ENCODE data around the gene SLC25A22.

Gene SLC25A22

GRCh38 chr11:798093-798713, at the start of gene SLC25A22:
Gene SLC25A22 (minus strand): TSS chr11:798281. CDS start chr11:795006, 3,275 bp downstream.
- H3K4me1 ChIP-seq (ENCODE audit: control insufficient read depth, insufficient read depth, low read length) = peaks cover 33% of the 10 kb centered on the region
- H3K4me3 ChIP-seq (ENCODE audit: low read length in 2 of 2) = peak within 1 kb of the TSS; percentile 81 to 85
- no peaks in the 10 kb centered on the region for H3K9me3 ChIP-seq (ENCODE audit: control insufficient read depth in 2 of 2, low read length in 2 of 2)
- H3K36me3 ChIP-seq (ENCODE audit: control insufficient read depth in 2 of 2, insufficient read depth in 2 of 2, low read length in 2 of 2) = peaks cover 0 to 2% of the 10 kb centered on the region in 2 donors
- H3K27me3 ChIP-seq (ENCODE audit: control insufficient read depth in 1 of 2, insufficient read depth in 2 of 2, low read length in 2 of 2) = no peaks in the 10 kb centered on the region
- peak within 1 kb of the TSS; percentile 49 to 58 for H3K9ac ChIP-seq (ENCODE audit: low read length in 2 of 2)
- H3K27ac ChIP-seq (ENCODE audit: low read length) = peak within 1 kb of the TSS; percentile 82

GRCh38 chr11:847876-848275, 49.8 kb upstream of the SLC25A22 start:
- no peak overlapping the region for H3K4me3 ChIP-seq (ENCODE audit: low read length in 2 of 2)
- peaks cover 5 to 22% of the 10 kb centered on the region in 2 donors for H3K27me3 ChIP-seq (ENCODE audit: control insufficient read depth in 1 of 2, insufficient read depth in 2 of 2, low read length in 2 of 2)
- no peaks in the 10 kb centered on the region for H3K9me3 ChIP-seq (ENCODE audit: control insufficient read depth in 2 of 2, low read length in 2 of 2)
- H3K9ac ChIP-seq (ENCODE audit: low read length in 2 of 2) = no peak overlapping the region
- no peak overlapping the region for H3K27ac ChIP-seq (ENCODE audit: low read length)
- H3K36me3 ChIP-seq (ENCODE audit: control insufficient read depth in 2 of 2, insufficient read depth in 2 of 2, low read length in 2 of 2) = no peaks in the 10 kb centered on the region
- peaks cover 66% of the 10 kb centered on the region for H3K4me1 ChIP-seq (ENCODE audit: control insufficient read depth, insufficient read depth, low read length)

GRCh38 chr11:846496-847098, 48.5 kb upstream of the SLC25A22 start:
- no peak overlapping the region for H3K9ac ChIP-seq (ENCODE audit: low read length in 2 of 2)
- no peak overlapping the region for H3K4me3 ChIP-seq (ENCODE audit: low read length in 2 of 2)
- no peak overlapping the region for H3K27ac ChIP-seq (ENCODE audit: low read length)
- peaks cover 5 to 22% of the 10 kb centered on the region in 2 donors for H3K27me3 ChIP-seq (ENCODE audit: control insufficient read depth in 1 of 2, insufficient read depth in 2 of 2, low read length in 2 of 2)
- no peaks in the 10 kb centered on the region for H3K9me3 ChIP-seq (ENCODE audit: control insufficient read depth in 2 of 2, low read length in 2 of 2)
- no peaks in the 10 kb centered on the region for H3K36me3 ChIP-seq (ENCODE audit: control insufficient read depth in 2 of 2, insufficient read depth in 2 of 2, low read length in 2 of 2)
- peaks cover 66% of the 10 kb centered on the region for H3K4me1 ChIP-seq (ENCODE audit: control insufficient read depth, insufficient read depth, low read length)

- Histone ChIP-seq H3K9ac (ENCODE audit: low read length in 2 of 2) (no peak overlapping the region), H3K4me3 (ENCODE audit: low read length in 2 of 2) (no peak overlapping the region), H3K27ac (ENCODE audit: low read length) (peak overlapping the region; percentile 62), H3K36me3 (ENCODE audit: control insufficient read depth in 2 of 2, insufficient read depth in 2 of 2, low read length in 2 of 2) (peaks cover 0 to 2% of the 10 kb centered on the region in 2 donors), H3K4me1 (ENCODE audit: control insufficient read depth, insufficient read depth, low read length) (peaks cover 66% of the 10 kb centered on the region), H3K27me3 (ENCODE audit: control insufficient read depth in 1 of 2, insufficient read depth in 2 of 2, low read length in 2 of 2) (peaks cover 5 to 22% of the 10 kb centered on the region in 2 donors), H3K9me3 (ENCODE audit: control insufficient read depth in 2 of 2, low read length in 2 of 2) (no peaks in the 10 kb centered on the region)
Measured at GRCh38 chr11:845872-846495, 47.9 kb upstream of the SLC25A22 start.

GRCh38 chr11:844693-845644, 46.9 kb upstream of the SLC25A22 start:
- Histone ChIP-seq H3K9me3 (ENCODE audit: control insufficient read depth in 2 of 2, low read length in 2 of 2) (no peaks in the 10 kb centered on the region), H3K27me3 (ENCODE audit: control insufficient read depth in 1 of 2, insufficient read depth in 2 of 2, low read length in 2 of 2) (peaks cover 5 to 18% of the 10 kb centered on the region in 2 donors), H3K36me3 (ENCODE audit: control insufficient read depth in 2 of 2, insufficient read depth in 2 of 2, low read length in 2 of 2) (peaks cover 2 to 7% of the 10 kb centered on the region in 2 donors), H3K9ac (ENCODE audit: low read length in 2 of 2) (peak overlapping the region in 1 of 2 donors; percentile 38), H3K27ac (ENCODE audit: low read length) (peak overlapping the region; percentile 62), H3K4me1 (ENCODE audit: control insufficient read depth, insufficient read depth, low read length) (peaks cover 69% of the 10 kb centered on the region), H3K4me3 (ENCODE audit: low read length in 2 of 2) (peak overlapping the region in 1 of 2 donors; percentile 92)

GRCh38 chr11:843818-844692, 46.0 kb upstream of the SLC25A22 start:
- peak overlapping the region; percentile 42 to 78 for H3K9ac ChIP-seq (ENCODE audit: low read length in 2 of 2)
- H3K36me3 ChIP-seq (ENCODE audit: control insufficient read depth in 2 of 2, insufficient read depth in 2 of 2, low read length in 2 of 2) = peaks cover 8 to 14% of the 10 kb centered on the region in 2 donors
- H3K27ac ChIP-seq (ENCODE audit: low read length) = peak overlapping the region; percentile 62
- H3K9me3 ChIP-seq (ENCODE audit: control insufficient read depth in 2 of 2, low read length in 2 of 2) = no peaks in the 10 kb centered on the region
- peak overlapping the region; percentile 91 to 92 for H3K4me3 ChIP-seq (ENCODE audit: low read length in 2 of 2)
- H3K4me1 ChIP-seq (ENCODE audit: control insufficient read depth, insufficient read depth, low read length) = peaks cover 69% of the 10 kb centered on the region
- peaks cover 5 to 14% of the 10 kb centered on the region in 2 donors for H3K27me3 ChIP-seq (ENCODE audit: control insufficient read depth in 1 of 2, insufficient read depth in 2 of 2, low read length in 2 of 2)

- Histone ChIP-seq H3K4me1 (ENCODE audit: control insufficient read depth, insufficient read depth, low read length) (peaks cover 67% of the 10 kb centered on the region), H3K27ac (ENCODE audit: low read length) (peak overlapping the region; percentile 62), H3K9me3 (ENCODE audit: control insufficient read depth in 2 of 2, low read length in 2 of 2) (no peaks in the 10 kb centered on the region), H3K36me3 (ENCODE audit: control insufficient read depth in 2 of 2, insufficient read depth in 2 of 2, low read length in 2 of 2) (peaks cover 13 to 20% of the 10 kb centered on the region in 2 donors), H3K9ac (ENCODE audit: low read length in 2 of 2) (peak overlapping the region; percentile 68 to 78), H3K27me3 (ENCODE audit: control insufficient read depth in 1 of 2, insufficient read depth in 2 of 2, low read length in 2 of 2) (peaks cover 0 to 6% of the 10 kb centered on the region in 2 donors), H3K4me3 (ENCODE audit: low read length in 2 of 2) (peak overlapping the region; percentile 91 to 92)
Measured at GRCh38 chr11:843086-843734, 45.1 kb upstream of the SLC25A22 start.

- H3K4me1 ChIP-seq (ENCODE audit: control insufficient read depth, insufficient read depth, low read length) = peaks cover 63% of the 10 kb centered on the region
- no peaks in the 10 kb centered on the region for H3K27me3 ChIP-seq (ENCODE audit: control insufficient read depth in 1 of 2, insufficient read depth in 2 of 2, low read length in 2 of 2)
- no peaks in the 10 kb centered on the region for H3K9me3 ChIP-seq (ENCODE audit: control insufficient read depth in 2 of 2, low read length in 2 of 2)
- H3K27ac ChIP-seq (ENCODE audit: low read length) = peak within 1 kb of the TSS; percentile 89
- H3K4me3 ChIP-seq (ENCODE audit: low read length in 2 of 2) = peak within 1 kb of the TSS; percentile 91 to 92
- peaks cover 13 to 24% of the 10 kb centered on the region in 2 donors for H3K36me3 ChIP-seq (ENCODE audit: control insufficient read depth in 2 of 2, insufficient read depth in 2 of 2, low read length in 2 of 2)
- peak within 1 kb of the TSS; percentile 78 to 84 for H3K9ac ChIP-seq (ENCODE audit: low read length in 2 of 2)
Measured at GRCh38 chr11:842370-843002, 44.4 kb upstream of the SLC25A22 start, which contains the start of the genes POLR2L and TSPAN4. Gene POLR2L (minus strand): TSS chr11:842529. CDS start chr11:842508, 21 bp downstream. Gene TSPAN4 (plus strand): TSS chr11:842852. CDS start chr11:850305, 7,453 bp downstream.

- Histone ChIP-seq H3K4me3 (ENCODE audit: low read length in 2 of 2) (peak overlapping the region; percentile 91 to 92), H3K27me3 (ENCODE audit: control insufficient read depth in 1 of 2, insufficient read depth in 2 of 2, low read length in 2 of 2) (no peaks in the 10 kb centered on the region), H3K36me3 (ENCODE audit: control insufficient read depth in 2 of 2, insufficient read depth in 2 of 2, low read length in 2 of 2) (peaks cover 13 to 29% of the 10 kb centered on the region in 2 donors), H3K9me3 (ENCODE audit: control insufficient read depth in 2 of 2, low read length in 2 of 2) (no peaks in the 10 kb centered on the region), H3K9ac (ENCODE audit: low read length in 2 of 2) (peak overlapping the region; percentile 78 to 84), H3K4me1 (ENCODE audit: control insufficient read depth, insufficient read depth, low read length) (peaks cover 62% of the 10 kb centered on the region), H3K27ac (ENCODE audit: low read length) (peak overlapping the region; percentile 89)
Measured at GRCh38 chr11:841981-842369, 43.9 kb upstream of the SLC25A22 start.
